GM12875 (cell line): ENCODE results near the gene AVEN.

Source experiments
- H3K4me3 ChIP-seq: one replicate; pipeline ENCODE4 v1.5.1; 2011; ENCODE audit warnings: low read depth, low read length, control low read depth
- CTCF ChIP-seq: IDR thresholded peaks from 2 replicates; pipeline ENCODE4 v1.5.1; 2011; ENCODE audit warnings: low read depth, mild to moderate bottlenecking, control low read depth, inconsistent platforms, low read length, moderate library complexity, borderline replicate concordance; ENCODE audit not compliant: insufficient read depth

The AVEN gene

GRCh38 chr15:33872416-33873106 lies 166.4 kb downstream of the AVEN start:
- H3K4me3 ChIP-seq: no peak overlapping the region
- no peak for TF ChIP-seq CTCF

DNA sequence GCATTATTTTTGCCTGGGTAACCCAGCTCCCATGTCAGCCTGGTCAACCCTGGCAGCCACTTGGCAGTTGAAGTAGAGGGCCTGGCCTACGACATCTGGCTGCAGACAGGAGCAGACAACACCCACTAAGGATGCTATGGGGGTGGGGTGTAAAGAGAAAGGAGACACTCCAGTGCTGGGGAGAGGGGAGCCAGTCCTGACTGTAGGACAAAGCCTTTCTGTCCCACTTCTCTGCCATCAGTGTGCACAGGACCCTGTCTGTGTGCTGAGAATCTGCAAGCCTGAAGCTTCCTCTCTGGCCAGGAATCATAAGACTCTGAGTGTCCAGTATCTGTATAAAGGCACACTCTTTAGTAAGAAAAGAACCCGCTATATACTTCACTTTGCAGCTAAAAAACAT lies 167.0 kb downstream of the AVEN start:
- H3K4me3 ChIP-seq: no peak overlapping the region
- TF ChIP-seq CTCF: no peak

DNA sequence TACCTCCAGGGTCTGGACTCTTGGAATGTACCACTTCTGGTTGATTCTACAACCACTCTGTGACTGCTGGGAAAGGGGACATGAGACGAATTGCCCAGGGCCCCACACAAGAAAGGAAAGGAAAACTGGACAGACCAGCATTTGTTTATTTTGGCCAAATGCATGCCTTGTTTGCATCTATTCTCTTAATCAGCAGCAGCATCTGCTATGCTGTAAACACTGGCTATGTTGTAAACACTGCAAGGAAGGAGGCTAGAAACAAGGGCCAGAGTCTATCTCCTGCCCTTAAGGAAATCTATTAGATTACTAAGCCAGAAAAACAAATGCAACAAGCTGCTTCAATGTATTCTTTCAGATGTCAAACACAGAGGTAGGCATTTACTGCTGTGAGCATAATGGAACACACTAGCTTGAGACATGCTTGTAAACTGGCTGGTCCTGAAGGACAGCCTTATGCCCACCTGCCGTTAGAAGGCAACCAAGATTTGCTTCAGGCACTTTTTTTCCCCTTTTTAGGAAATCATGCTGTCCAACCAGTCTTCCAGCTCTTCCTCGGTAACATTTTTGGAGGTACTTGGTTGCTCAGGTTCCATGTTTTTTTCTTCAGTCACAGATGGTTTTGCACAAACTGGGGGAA lies 172.8 kb downstream of the AVEN start:
- H3K4me3 ChIP-seq: no peak overlapping the region
- TF ChIP-seq CTCF: no peak

- TF ChIP-seq CTCF: no peak
- H3K4me3 ChIP-seq: no peak overlapping the region
Measured at GRCh38 chr15:33865416-33865815, 173.6 kb downstream of the AVEN start.

DNA sequence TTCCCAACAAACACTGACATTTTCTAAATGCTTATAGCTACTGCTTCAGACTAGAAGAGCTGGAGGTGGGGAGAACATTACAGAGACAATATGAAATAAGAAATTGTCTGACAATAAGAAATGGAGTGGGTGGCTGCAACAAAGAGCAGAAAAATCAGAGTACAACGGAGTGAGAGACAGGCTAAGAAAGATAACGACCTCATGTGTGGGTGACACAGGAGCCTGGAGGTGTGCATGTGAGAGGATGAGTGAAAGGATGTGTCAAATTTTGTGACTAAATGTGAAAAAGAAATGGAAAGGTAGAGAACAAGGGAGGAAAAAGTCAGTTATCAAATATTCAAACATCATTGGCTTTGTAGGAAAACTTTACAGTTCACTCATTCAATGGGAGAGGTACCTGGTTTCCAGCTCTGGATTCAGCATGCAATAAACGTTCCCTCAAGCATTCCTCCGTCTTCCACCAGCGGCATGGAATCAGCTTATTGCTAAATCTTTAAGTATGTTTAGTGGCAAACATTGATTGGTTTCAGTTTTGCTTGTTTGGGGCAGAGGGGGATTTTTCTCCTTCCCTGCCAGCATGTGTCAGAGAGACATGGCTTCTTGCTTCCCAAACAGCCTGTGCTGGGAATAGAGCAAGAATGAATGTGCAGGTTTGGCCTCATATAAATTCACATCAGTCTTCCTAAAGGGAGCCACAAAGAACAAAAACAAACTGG lies 174.5 kb downstream of the AVEN start:
- no peak overlapping the region for H3K4me3 ChIP-seq
- no peak for TF ChIP-seq CTCF

GRCh38 chr15:33860754-33861153 lies 178.2 kb downstream of the AVEN start:
- H3K4me3 ChIP-seq: no peak overlapping the region
- no peak for TF ChIP-seq CTCF
